NCI-H1436 (cell line): ENCODE measurements around the gene SGCD.

Experiments
- DNase-seq: peaks from one replicate; lab custom pipeline; 2025; lab: John Stamatoyannopoulos, UW

The SGCD gene

GRCh38 chr5:156361436-156362109, 34.6 kb downstream of the SGCD start:
- DNase-seq: no peak

DNA sequence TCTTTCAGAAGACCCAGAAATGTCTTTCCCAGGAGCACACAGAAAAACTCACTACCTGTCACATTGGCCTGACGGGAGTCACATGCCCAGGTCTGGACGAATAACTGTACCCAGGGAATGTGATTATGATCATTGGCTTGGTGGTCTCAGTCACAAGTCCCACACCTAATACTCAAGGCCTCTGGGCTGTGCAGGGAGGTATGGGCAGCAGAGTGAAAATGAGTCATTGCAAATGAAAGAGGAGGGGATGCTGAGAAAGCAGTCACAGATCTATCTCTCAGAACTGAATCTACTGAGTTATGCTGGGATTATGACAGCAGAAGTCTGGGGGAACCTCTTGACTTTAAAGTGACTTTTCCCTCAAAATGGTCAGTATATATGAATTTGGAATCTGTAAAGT, 36.9 kb downstream of the SGCD start:
- no peak for DNase-seq

DNA sequence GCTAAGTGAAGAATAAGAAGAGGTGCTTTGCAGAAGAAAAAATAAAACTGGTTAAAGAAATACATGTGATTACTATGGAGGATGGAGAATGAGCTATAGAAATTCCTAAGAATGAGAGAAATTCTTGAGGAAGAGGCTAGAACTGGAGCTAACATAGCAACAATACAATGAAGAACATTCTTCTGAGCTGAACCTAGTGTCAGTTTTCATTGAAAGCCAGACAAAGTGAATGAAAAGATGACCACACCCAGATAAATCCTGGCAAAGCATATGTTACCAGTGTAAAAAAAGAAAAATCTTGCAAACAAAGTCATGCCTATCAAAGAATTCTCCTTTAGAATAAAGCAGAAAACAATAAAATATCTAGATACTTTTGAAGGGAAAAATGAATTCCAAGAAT, 39.6 kb downstream of the SGCD start:
- no peak for DNase-seq

DNA sequence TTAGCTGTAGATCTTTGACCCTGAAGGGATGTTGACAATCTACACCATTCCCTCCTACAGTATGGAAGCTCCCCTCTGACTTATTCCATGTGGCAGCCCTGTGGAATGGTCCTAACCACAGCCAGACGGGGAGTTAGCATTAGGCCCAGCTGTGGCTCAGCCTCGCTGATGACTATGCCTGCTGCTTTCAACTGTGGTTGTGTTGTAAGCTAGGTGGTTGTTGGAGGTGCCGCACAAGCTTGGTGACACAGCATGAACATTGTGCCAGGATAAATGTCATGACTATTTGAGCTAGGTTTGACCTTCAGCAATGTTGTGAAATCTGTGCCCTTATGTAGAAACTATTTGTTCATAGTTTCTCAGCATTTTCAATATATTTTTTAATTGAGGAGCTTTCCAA, 40.6 kb downstream of the SGCD start:
- DNase-seq: no peak

- DNase-seq: no peak
These were observed 49.0 kb downstream of the SGCD start for GRCh38 chr5:156375895-156376495.

- no peak for DNase-seq
These were observed 49.8 kb downstream of the SGCD start for GRCh38 chr5:156376751-156377150.

DNA sequence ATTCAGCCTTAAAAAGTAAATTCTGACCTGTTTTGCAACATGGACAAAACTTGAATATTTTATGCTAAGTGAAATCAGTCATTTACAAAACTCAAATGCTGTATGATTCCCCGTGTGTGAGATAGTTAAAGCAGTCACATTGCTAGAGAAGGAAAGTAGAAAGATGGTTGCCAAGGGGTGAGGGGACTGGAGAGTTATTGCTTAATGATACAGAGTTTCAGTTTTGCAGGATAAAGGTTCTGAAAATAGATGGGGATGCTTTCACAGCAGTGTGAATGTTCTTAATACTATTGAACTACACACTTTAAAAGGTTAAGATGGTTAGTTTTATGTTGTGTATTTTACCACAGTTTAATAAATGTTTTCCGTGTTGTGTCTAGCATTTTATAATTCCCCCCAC, 51.2 kb downstream of the SGCD start:
- no peak for DNase-seq

- DNase-seq: no peak
These were observed 52.2 kb downstream of the SGCD start for GRCh38 chr5:156379206-156379605.

DNA sequence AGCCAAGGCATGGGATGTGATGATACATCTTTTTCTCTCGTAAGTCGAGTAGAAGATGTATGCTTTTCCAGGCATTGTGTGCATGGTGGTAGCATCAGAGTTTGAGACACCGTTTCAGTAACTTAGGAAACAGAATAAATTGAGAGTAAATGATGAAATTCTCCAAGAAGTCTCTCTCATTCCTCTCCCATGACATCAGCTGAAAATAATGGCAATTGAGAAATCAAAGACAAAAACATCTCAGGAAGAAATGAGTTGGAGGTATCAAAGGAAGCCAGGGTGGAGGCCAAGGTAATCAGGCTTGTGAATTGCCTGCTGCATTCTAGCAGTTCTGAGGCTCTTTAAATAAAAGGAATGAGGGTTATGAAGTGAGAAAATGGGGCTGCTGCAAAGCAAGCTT, 53.9 kb downstream of the SGCD start:
- no peak for DNase-seq

DNA sequence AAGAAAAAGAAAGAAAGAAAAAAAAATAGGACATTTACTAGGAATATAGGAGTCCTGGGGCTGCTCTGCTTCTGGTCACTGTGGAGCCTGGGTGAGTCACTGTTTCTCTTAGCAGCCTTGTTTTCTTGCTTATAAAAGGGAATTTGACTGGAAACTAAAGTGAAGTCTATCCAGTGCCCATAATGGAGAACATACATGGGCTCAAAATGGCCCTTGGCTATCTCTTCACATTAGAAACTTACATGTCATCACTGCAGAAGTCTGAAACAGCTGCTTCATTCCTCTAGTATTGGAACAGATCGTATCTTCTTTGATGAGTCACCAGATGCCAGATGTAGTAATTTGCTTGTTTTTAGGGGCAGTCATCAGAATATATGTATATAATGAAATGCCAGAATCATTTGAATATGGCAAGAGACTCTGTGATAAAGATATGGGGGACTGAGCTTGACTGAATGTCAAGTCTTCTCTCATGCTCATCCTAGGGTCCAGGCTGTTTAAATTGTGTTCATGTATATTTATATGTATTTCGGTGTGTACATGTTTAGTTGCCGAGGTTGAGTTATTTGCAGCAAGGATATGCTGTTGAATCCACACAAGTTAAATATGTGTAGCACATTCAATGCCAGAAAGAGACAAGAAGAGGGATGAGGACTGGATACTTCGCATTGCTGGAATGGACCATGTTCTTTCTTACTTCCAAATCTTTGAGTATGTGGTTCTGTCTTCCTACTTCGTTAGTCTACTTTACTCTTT, 56.7 kb downstream of the SGCD start:
- no peak for DNase-seq

- DNase-seq: no peak
These were observed 58.5 kb downstream of the SGCD start for GRCh38 chr5:156385416-156385815.

GRCh38 chr5:156386976-156387375, 60.0 kb downstream of the SGCD start:
- DNase-seq: peak; percentile 85

DNA sequence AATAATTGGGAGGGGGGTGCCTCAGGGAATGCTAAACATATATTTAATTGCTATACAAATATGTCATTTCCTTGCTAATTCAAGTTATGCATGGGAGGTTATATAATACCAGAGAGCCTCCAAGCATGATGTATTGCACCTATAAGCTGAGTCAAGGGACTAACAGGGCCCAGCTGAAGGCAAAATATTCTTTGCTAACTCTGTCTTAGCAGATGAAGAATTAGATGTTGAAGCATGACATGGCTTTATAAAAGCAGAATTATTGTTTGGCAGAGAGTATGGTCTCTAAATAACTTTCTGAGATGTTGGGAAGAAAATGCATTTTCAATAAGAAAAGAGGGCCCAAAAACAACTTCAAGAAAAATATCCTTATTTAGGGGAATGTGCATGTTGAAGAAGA, 60.4 kb downstream of the SGCD start:
- peak; percentile 85 for DNase-seq

- DNase-seq: no peak
These were observed 61.3 kb downstream of the SGCD start for GRCh38 chr5:156388233-156388632.

GRCh38 chr5:156391139-156391538, 64.2 kb downstream of the SGCD start:
- DNase-seq: no peak

- no peak for DNase-seq
These were observed 67.0 kb downstream of the SGCD start for GRCh38 chr5:156393980-156394379.

GRCh38 chr5:156394642-156395305, 67.8 kb downstream of the SGCD start:
- no peak for DNase-seq

DNA sequence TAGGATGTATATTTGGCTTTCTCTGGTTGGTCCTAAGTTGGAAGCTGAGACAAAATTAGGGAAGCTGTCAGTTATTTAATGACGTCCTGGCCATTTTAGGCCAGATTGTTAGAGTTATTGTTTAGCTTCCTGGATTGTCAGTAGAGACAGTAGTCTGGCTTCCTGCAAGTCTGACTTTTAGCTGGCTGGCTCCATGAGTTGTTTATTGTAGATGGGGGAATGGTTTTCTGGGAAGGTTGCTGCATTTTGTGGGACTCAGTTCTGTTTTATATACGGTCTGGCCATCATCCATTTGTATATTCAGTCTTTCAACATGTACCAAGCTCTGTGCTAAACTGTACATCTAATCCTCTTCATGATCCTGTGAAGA, 68.3 kb downstream of the SGCD start:
- DNase-seq: no peak

- DNase-seq: no peak
These were observed 69.3 kb downstream of the SGCD start for GRCh38 chr5:156396063-156396829.

DNA sequence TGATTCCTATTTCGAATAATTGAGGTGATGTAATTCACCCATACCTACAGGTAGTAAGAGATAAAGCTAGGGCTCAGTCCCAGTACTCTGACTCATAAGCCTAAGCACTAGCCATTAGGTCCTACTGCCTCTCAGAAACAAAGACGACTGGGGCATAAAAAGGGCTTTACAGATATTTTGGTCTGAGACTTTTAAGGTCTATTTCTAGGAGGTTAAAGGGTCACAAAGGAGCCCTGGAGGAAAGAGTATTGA, 69.8 kb downstream of the SGCD start:
- no peak for DNase-seq

DNA sequence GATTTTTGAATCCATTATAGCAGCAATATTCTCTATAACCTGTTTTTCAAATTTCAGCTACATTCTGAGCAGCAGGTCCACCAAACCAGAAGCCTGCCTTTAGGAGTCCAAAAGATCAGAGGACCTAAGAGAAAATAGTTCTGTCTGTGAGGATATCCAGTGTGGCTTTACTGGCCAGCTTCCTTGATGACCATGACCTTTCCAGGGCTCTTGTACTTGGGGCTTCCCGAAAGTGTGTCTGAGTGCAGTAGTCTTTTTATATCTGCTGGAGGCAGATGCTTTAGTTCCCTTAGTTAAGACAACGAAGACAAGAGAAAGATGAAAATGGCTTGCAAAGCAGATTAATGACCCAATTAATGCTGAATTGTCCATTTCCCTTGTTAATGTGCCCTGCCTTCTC, 72.4 kb downstream of the SGCD start:
- DNase-seq: no peak

DNA sequence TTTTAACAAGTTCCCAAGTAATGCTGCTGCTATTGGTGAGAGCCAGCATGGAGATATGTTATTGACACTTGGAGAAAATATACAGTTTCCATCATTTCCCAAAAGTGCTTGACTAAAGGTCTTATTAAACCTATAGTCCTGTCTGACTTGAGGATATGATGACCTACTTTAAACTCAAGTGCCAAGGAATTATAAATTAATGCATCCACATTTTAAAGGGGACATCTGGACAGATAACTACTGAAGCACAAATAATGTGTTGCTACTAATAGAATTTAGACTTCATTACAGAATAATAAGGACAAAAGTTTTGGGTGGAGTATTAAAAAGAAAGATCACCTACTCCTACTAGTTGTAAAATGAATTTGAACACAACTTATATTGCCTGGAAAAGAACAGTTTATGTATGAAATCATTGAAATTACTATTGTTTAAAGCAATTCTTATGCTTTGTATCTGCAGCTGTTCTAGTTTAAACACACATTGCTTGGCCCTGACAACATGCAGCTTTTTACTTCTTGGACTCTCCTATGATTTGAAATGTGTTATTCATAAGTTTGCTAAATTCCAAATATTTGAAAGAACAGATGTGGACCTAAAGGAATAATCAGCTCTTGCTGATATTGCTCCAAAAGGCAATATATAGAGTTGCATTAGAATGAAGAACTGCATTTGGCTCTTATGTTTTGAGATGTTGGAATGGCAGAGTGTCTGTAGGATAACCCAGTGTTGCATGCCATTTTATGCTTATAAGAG, 73.4 kb downstream of the SGCD start:
- no peak for DNase-seq
